IMR-90 (cell line): ENCODE data around the gene STARD13. TPM values are rescaled to one million over a fixed set of nuclear protein-coding genes. Genes with fewer than 3 reads are reported as not detected.
A peak's percentile ranks its signal among the peaks of the same experiment; 100 is the strongest.

Experiments used
- ATAC-seq: fragments of 200-7000 bp; cut with Tn5 transposase; 2 replicates; pipeline ENCODE4 v1.9.1; 2020; ENCODE audit warnings: low read depth, mild to moderate bottlenecking, moderate library complexity
- BruUV-seq: library from RNA; stranded (reverse); fragments of 400-500 nt; replicated peaks from 2 replicates; lab custom pipeline; 2021; lab: Mats Ljungman, UMichigan
- CTCF ChIA-PET: fragments of 300-600 bp; formaldehyde crosslinking; extraction: SDS; loops from one replicate; lab custom pipeline; 2021; ENCODE audit warnings: antibody characterized with exemption; lab: Yijun Ruan, JAX
- POLR2A ChIA-PET: fragments of 300-600 bp; sonication (Branson Sonifier 250); formaldehyde crosslinking; loops from one replicate; lab custom pipeline; 2022; ENCODE audit warnings: antibody characterized with exemption; ENCODE audit not compliant: unreplicated experiment; lab: Charles Lee
- DNase-seq: peaks from one replicate; pipeline ENCODE4 v3.0.0; 2013
- H2AFZ ChIP-seq: replicated peaks from 2 replicates; pipeline ENCODE3; 2013; ENCODE audit warnings: low read length, mild to moderate bottlenecking; ENCODE audit not compliant: poor library complexity
- H2AK5ac ChIP-seq: 2 replicates; pipeline ENCODE4 v1.6.1; 2013; ENCODE audit warnings: low read depth, low read length, inconsistent platforms
- H2AK9ac ChIP-seq: replicated peaks from 2 replicates; pipeline ENCODE3; 2013; ENCODE audit warnings: mild to moderate bottlenecking, low read depth, low read length, moderate library complexity; ENCODE audit not compliant: poor library complexity
- H2BK120ac ChIP-seq: 2 replicates; pipeline ENCODE4 v1.6.1; 2013; ENCODE audit warnings: low read depth, low read length, inconsistent platforms
- H2BK15ac ChIP-seq: 3 replicates; pipeline ENCODE4 v1.6.1; 2013; ENCODE audit warnings: low read depth, low read length, inconsistent platforms
- H2BK20ac ChIP-seq: 2 replicates; pipeline ENCODE4 v1.6.1; 2013; ENCODE audit warnings: low read depth, mild to moderate bottlenecking, inconsistent platforms, low read length, moderate library complexity
- H2BK5ac ChIP-seq: 2 replicates; pipeline ENCODE4 v1.6.1; 2013; ENCODE audit warnings: mild to moderate bottlenecking, low read depth, low read length, inconsistent platforms; ENCODE audit not compliant: poor library complexity, severe bottlenecking
- H3K14ac ChIP-seq: replicated peaks from 2 replicates; pipeline ENCODE4 v1.6.1; 2013; ENCODE audit warnings: low read depth, low read length, inconsistent platforms
- H3K18ac ChIP-seq: 2 replicates; pipeline ENCODE4 v1.6.1; 2013; ENCODE audit warnings: low read depth, low read length, control low read depth
- H3K23ac ChIP-seq: 2 replicates; pipeline ENCODE4 v1.6.1; 2013; ENCODE audit warnings: low read depth, low read length, inconsistent platforms
- H3K27ac ChIP-seq: 2 replicates; pipeline ENCODE4 v1.5.1; 2013; ENCODE audit warnings: mild to moderate bottlenecking, control low read depth, low read length; ENCODE audit not compliant: insufficient read depth
- H3K27me3 ChIP-seq: 2 replicates; pipeline ENCODE4 v1.6.1; 2013; ENCODE audit warnings: low read length; ENCODE audit not compliant: control insufficient read depth, insufficient read depth
- H3K36me3 ChIP-seq: 2 replicates; pipeline ENCODE4 v1.6.1; 2013; ENCODE audit warnings: low read length, mixed read lengths; ENCODE audit not compliant: control insufficient read depth, insufficient read depth
- H3K4ac ChIP-seq: 2 replicates; pipeline ENCODE4 v1.6.1; 2013; ENCODE audit warnings: low read depth, low read length, inconsistent platforms
- H3K4me1 ChIP-seq: 2 replicates; pipeline ENCODE4 v1.6.1; 2013; ENCODE audit warnings: low read length, mixed read lengths; ENCODE audit not compliant: control insufficient read depth, insufficient read depth
- H3K4me2 ChIP-seq: 2 replicates; pipeline ENCODE4 v1.6.1; 2013; ENCODE audit warnings: low read depth, mild to moderate bottlenecking, control low read depth, low read length, moderate library complexity
- H3K4me3 ChIP-seq: 2 replicates; pipeline ENCODE4 v1.5.1; 2013; ENCODE audit warnings: low read depth, mild to moderate bottlenecking, control low read depth, low read length, moderate library complexity; ENCODE audit not compliant: insufficient read depth
- H3K56ac ChIP-seq: 2 replicates; pipeline ENCODE4 v1.6.1; 2013; ENCODE audit warnings: low read length, inconsistent platforms; ENCODE audit not compliant: insufficient read depth; ENCODE audit errors: extremely low read depth
- H3K79me1 ChIP-seq, 2 experiments: 2 replicates each; pipeline ENCODE4 v1.6.1; 2013; ENCODE audit warnings: low read length in 2 of 2, inconsistent platforms in 1 of 2, low read depth in 1 of 2
- H3K9ac ChIP-seq: 2 replicates; pipeline ENCODE4 v1.6.1; 2013; ENCODE audit warnings: low read depth, low read length, control low read depth
- H3K9me1 ChIP-seq: 2 replicates; pipeline ENCODE4 v1.6.1; 2013; ENCODE audit warnings: low read length, inconsistent platforms; ENCODE audit not compliant: insufficient read depth
- H3K9me3 ChIP-seq: 2 replicates; pipeline ENCODE4 v1.6.1; 2013; ENCODE audit warnings: low read length; ENCODE audit not compliant: control insufficient read depth, insufficient read depth
- H4K20me1 ChIP-seq: 2 replicates; pipeline ENCODE4 v1.6.1; 2013; ENCODE audit warnings: low read length, inconsistent platforms; ENCODE audit not compliant: insufficient read depth
- H4K5ac ChIP-seq: 2 replicates; pipeline ENCODE4 v1.6.1; 2013; ENCODE audit warnings: mild to moderate bottlenecking, low read depth, low read length, control low read depth
- H4K8ac ChIP-seq, 2 experiments: 2 replicates each; pipeline ENCODE4 v1.6.1; 2013; ENCODE audit warnings: low read depth in 2 of 2, low read length in 2 of 2, control low read depth in 1 of 2, inconsistent platforms in 1 of 2
- H4K91ac ChIP-seq: 2 replicates; pipeline ENCODE4 v1.6.1; 2013; ENCODE audit warnings: low read depth, low read length, inconsistent platforms; ENCODE audit not compliant: insufficient read depth
- FOS ChIP-seq: fragments of 150-350 bp; IDR thresholded peaks from 2 replicates; pipeline ENCODE4 v1.6.1; 2016; ENCODE audit warnings: low read depth, low read length
- MXI1 ChIP-seq: IDR thresholded peaks from 2 replicates; pipeline ENCODE4 v1.6.1; 2012; ENCODE audit warnings: low read depth, mild to moderate bottlenecking, low read length, moderate library complexity, borderline replicate concordance
- WGBS, 2 experiments: methylation state at CpG; one replicate each; pipeline versions ENCODE4 v1.1.5 to v1.1.7; 2013; ENCODE audit warnings: missing lambda C conversion rate in 2 of 2; ENCODE audit not compliant: insufficient read length in 1 of 2; ENCODE audit errors: extremely low coverage in 2 of 2; 5-methylcytosine and 5-hydroxymethylcytosine counted together
- dilution Hi-C: fragments of 300-500 bp; cut with HindIII; formaldehyde crosslinking; loops from one replicate; pipeline ENCODE4 v1.14.3; 2018; ENCODE audit warnings: low sequenced_read_pairs; ENCODE audit not compliant: unreplicated experiment
- in situ Hi-C: fragments of 300-500 bp; cut with MboI; formaldehyde crosslinking; loops from 3 replicates; pipeline ENCODE4 v1.14.3; 2019; ENCODE audit warnings: low sequenced_read_pairs, inconsistent platforms, mixed read lengths
- intact Hi-C: fragments of 100-400 bp; cut with micrococcal nuclease; formaldehyde crosslinking; loops from 2 replicates; pipeline ENCODE4 v1.10.0; 2022
- polyA plus RNA-seq, 3 experiments: library from polyadenylated mRNA; depleted of rRNA; stranded (reverse); fragments of >200 nt; gene quantifications; 2 replicates each; pipeline ENCODE4 v1.2.3, GENCODE V29; 2012; ENCODE audit warnings: low replicate concordance in 1 of 3
- total RNA-seq: library from RNA; depleted of rRNA; stranded (reverse); fragments of >200 nt; gene quantifications from 2 replicates; pipeline ENCODE4 v1.2.3, GENCODE V29; 2012

STARD13 gene
- total and polyA plus RNA-seq, 2 of the 4 experiments (the other 2 are of a cell fraction), result 23.6 to 46.6 TPM

DNA sequence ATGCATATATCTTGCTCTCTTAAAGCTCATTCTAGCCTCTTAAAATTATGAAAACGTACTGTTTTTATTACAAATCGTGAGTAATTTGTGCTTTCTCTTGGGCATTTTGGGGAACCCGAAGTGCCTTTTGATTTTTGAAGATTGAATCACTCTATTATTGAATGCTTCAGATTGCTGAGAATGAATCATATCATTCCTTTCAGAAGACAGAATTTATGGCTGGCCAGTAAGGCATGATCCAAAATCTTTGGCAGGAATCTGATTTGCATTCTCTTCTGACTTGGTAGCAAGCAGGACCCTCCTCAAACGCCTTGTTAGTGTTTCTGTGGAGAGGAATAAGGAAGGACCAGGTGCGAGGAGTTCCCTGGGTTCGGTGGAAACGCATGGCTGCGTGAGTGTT lies 49.5 kb downstream of the STARD13 start:
- Histone ChIP-seq H3K4ac (peak overlapping the region; percentile 99), H3K14ac (peak overlapping the region; percentile 97), H2BK120ac (peak overlapping the region; percentile 98), H3K23ac (peak overlapping the region; percentile 99), H3K4me2 (peak overlapping the region; percentile 40), H3K4me1 (peaks cover 20% of the 10 kb centered on the region), H2AK9ac (no peak overlapping the region), H3K36me3 (peaks cover 17% of the 10 kb centered on the region), H2AFZ (no peak overlapping the region), H3K27me3 (no peaks in the 10 kb centered on the region), H2BK5ac (peak overlapping the region; percentile 98), H3K9me1 (peaks cover 17% of the 10 kb centered on the region), H2BK15ac (peak overlapping the region; percentile 91; the same call in 2 of the 3 replicates), H4K5ac (peak overlapping the region; percentile 93), H3K4me3 (no peak overlapping the region), H4K8ac (peak overlapping the region; percentile 70 to 97), H4K91ac (peak overlapping the region; percentile 97), H3K9me3 (peaks cover 2% of the 10 kb centered on the region; the same call in 1 of the 2 replicates), H2AK5ac (peak overlapping the region; percentile 99), H3K56ac (peak overlapping the region; percentile 86), H2BK20ac (peak overlapping the region; percentile 99), H4K20me1 (peaks cover 2% of the 10 kb centered on the region; the same call in 1 of the 2 replicates), H3K79me1 (peaks cover 34 to 70% of the 10 kb centered on the region in 2 experiments), H3K18ac (peak overlapping the region; percentile 96), H3K9ac (peak overlapping the region; percentile 39; the same call in 1 of the 2 replicates), H3K27ac (peak overlapping the region; percentile 91)
- peak; percentile 68 for TF ChIP-seq FOS
- no peak for TF ChIP-seq MXI1
- in situ Hi-C loops (no loop called here), intact Hi-C loops (loop anchor here (2.0 kb wide), 1 partner anchor 15 kb away; no protein-coding TSS in a partner anchor), dilution Hi-C loops (no loop called here)
- CTCF ChIA-PET, result no interaction called here
- 57% methylated on average over 3 of the region's 8 CpGs; no CpG with 5 or more reads in 1 of the 2 experiments for WGBS, 2 experiments
- no TSS peak for BruUV-seq
- ATAC-seq (peak; percentile 70), DNase-seq (peak; percentile 80)
- POLR2A ChIA-PET, result no interaction called here
